Skeletal muscle cell (primary cell): ENCODE measurements around the gene ANKRD66.
"Not testable (repeated sequence)": the region's sequence is repeated elsewhere in the genome, so short reads cannot be mapped to it uniquely, and the experiment has no call there.

Source experiments
- DNase-seq: peaks from one replicate; pipeline ENCODE4 v3.0.0-alpha.2; 2010; ENCODE audit warnings: low read depth
- H3K4me3 ChIP-seq: 2 replicates; pipeline ENCODE4 v1.5.1; 2011; ENCODE audit warnings: low read depth, mild to moderate bottlenecking, control low read depth, low read length, moderate library complexity

ANKRD66 gene

DNA sequence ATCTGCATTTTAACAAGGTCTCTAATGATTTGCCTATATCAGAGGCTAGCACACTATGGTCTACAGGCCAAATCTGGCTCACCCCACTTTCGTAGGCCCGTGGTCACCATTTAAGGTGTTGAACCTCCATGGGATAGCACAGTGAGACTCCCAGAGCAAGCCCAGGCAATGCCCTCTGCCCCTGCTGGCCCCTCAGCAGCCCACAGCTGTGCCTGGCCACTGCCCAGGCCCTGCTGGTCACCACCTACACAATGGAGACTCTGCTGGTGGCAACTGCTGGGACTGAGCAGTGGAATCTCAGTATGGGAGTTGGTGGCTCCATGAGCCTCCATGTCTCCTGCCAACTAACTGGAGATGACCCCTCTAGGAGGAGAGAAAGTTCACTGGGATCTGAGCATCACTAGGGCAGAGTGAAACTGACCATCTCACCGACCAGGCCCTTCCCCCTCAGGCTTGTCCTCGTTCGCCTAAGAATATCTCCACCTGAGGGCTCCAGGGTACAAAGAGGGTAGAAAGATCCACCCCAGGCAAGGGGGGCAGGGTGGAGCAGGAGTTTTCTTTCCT, 2.3 kb downstream of the ANKRD66 start:
- DNase-seq, result no peak
- H3K4me3 ChIP-seq, result no peak overlapping the region

DNA sequence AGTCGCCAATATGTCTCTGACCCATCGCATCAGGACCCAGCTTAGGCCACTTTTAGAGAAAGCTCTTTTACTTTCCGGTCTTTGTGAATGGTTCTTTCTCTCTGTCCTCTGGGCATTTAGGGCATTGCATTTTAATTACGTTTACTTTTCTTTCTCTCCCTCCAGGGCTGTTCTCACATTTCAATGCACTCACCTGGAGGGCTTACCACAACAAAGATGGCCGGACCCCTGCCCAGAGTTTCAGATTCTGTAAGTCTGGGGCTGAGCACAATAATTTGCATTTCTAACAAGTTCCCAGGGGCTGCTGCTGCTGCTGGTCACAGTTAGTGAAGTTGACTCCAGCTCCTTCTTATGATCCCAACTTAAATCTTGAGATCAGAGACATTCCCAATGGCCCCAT, 3.0 kb downstream of the ANKRD66 start:
- DNase-seq, result no peak
- no peak overlapping the region for H3K4me3 ChIP-seq

DNA sequence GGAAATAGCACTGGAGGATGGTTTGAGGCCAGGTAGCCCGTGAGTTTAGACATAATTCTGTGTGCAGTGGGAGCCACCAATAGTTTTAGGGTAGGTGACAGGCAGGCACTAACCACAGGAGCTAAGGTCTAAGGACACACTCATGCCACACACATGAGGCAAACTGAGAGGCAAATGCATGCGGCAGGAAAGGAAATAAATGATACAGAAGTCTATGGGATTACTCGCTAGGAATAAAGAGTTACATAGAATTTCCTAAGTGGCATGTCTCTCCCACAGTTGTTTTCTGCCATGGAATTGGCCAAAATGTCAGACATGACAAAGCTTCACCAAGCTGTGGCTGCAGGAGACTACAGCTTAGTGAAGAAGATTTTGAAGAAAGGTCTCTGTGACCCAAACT, 4.9 kb downstream of the ANKRD66 start:
- no peak overlapping the region for H3K4me3 ChIP-seq
- DNase-seq, result no peak

DNA sequence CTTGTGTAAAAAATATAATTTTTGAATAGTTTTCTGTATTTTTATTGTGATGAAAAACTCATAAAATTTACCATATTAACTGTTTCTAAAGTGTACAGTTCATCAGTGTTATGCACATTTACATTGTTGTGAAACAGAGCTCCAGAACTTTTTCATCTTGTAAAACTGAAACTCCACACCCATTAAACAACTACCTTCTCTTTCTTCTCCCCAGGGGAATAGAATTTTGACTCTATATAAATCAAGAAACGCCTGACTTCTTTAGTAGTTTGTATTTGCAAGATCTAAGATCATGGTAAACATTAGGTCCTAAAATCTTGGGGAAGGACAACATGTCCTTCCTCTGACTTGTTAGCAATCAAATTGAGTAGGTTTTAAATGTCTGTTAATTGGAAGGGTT, 9.1 kb downstream of the ANKRD66 start:
- DNase-seq, result no peak
- no peak overlapping the region for H3K4me3 ChIP-seq

- no peak overlapping the region for H3K4me3 ChIP-seq
- DNase-seq, result no peak
Measured at GRCh38 chr6:46756469-46757213, 9.9 kb downstream of the ANKRD66 start.

DNA sequence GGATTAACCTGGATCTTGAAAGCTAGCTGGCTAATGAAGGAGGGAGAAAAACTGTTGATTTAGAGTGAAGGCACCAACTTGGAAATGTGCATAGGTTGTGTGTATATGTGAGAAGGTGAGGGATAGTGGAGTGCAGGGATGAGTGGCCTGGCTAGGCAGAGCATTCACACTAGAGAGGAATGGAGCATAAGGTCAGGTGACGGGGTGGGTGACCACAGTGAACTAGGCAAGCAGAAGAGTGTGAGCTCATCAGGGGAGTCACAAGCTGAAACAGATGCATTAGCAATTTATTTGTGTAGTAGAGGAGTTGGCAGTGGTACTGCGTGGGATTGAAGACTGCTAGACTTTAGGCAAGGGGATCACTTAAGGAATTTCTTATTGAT, 10.5 kb downstream of the ANKRD66 start:
- no peak for DNase-seq
- no peak overlapping the region for H3K4me3 ChIP-seq

- DNase-seq, result no peak
- H3K4me3 ChIP-seq, result no peak overlapping the region
Measured at GRCh38 chr6:46758960-46759753, 12.4 kb downstream of the ANKRD66 start.

DNA sequence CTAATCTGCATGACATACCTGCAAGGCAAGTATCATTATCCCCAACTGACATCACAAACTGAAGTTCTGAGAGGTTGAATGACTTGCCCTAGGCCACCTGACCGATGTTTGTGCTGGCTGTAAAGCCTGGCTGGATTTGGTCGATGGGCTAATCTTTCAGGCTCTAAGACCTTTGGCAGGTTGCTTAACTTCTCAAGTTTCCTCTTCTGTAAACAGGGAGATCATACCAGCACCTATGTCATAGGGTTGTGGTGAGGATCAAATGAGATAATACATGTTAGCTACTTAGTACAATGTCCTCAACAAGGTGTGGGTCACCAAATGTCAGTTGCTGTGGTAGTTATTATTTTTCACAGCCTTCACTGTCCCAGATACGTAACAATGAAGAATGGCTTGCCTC, 14.2 kb downstream of the ANKRD66 start:
- DNase-seq, result no peak
- H3K4me3 ChIP-seq, result no peak overlapping the region

GRCh38 chr6:46763466-46763865, 16.7 kb downstream of the ANKRD66 start:
- no peak overlapping the region for H3K4me3 ChIP-seq
- no peak for DNase-seq

GRCh38 chr6:46764280-46764679, 17.5 kb downstream of the ANKRD66 start:
- H3K4me3 ChIP-seq, DNase-seq: not testable (repeated sequence)

DNA sequence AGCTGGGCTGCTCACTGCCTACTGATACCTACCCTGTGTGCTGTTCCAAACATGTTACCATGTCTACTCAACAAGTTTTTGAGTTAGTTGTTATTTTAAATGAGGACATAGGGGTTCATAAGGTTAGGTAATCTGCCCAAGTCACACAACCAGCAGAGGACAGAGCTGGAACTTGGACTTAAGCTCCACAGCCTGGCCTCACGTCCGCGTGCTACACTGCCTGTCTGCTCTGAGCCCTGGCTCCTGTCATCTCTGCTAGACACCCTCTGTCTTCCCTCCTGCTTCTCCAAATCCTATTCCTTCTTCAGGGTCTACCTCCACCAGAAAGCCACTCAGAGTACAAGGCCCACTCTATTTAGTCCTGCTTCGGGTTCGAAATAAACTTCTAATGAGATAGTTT, 18.2 kb downstream of the ANKRD66 start:
- DNase-seq, result no peak

GRCh38 chr6:46772016-46772415, 25.3 kb downstream of the ANKRD66 start:
- no peak for DNase-seq

More for the DNA sequence above, 18.2 kb downstream of the ANKRD66 start:
- no peak overlapping the region for H3K4me3 ChIP-seq

DNA sequence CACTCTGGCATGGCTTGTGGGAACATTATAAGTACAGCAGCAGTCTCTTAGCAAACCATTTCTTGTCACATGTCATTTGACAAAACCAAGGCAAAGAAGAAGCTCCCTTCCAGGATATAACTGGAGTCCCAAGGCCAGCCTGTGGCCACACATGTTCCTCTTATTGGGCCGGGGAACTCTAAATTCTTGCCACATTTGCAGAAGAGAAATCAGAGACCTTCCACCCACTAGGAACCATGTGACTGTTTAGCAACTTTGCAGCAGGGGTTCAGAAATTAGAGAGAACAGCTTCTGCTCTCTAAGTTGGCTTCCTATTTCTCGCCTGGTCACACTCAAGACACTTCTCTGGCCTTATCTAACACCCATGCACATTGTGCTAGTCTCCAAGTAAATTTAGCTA, 26.0 kb downstream of the ANKRD66 start:
- DNase-seq, result no peak
- H3K4me3 ChIP-seq, result no peak overlapping the region

More at GRCh38 chr6:46772016-46772415, 25.3 kb downstream of the ANKRD66 start:
- no peak overlapping the region for H3K4me3 ChIP-seq

- H3K4me3 ChIP-seq, result no peak overlapping the region
- no peak for DNase-seq
Measured at GRCh38 chr6:46773201-46773855, 26.6 kb downstream of the ANKRD66 start.

GRCh38 chr6:46774736-46775135, 28.0 kb downstream of the ANKRD66 start:
- not testable (repeated sequence) for DNase-seq, H3K4me3 ChIP-seq

- DNase-seq, result no peak
- no peak overlapping the region for H3K4me3 ChIP-seq
Measured at GRCh38 chr6:46776070-46776712, 29.5 kb downstream of the ANKRD66 start.

- no peak overlapping the region for H3K4me3 ChIP-seq
- DNase-seq, result no peak
Measured at GRCh38 chr6:46777476-46778346, 31.0 kb downstream of the ANKRD66 start.

- DNase-seq, result peak; percentile 1
- no peak overlapping the region for H3K4me3 ChIP-seq
Measured at GRCh38 chr6:46781478-46782378, 35.0 kb downstream of the ANKRD66 start.
